K562 (cell line): Measurements from ENCODE around the gene CHPF. TPM values are rescaled to one million over a fixed set of nuclear protein-coding genes. Genes with fewer than 3 reads are reported as not detected.
A peak's percentile ranks its signal among the peaks of the same experiment; 100 is the strongest.

Experiments
- BHLHE40 ChIP-seq: IDR thresholded peaks from 2 replicates; pipeline ENCODE4 v1.6.1; 2011; ENCODE audit warnings: low read length, improper control_type of control experiment
- COPS2 ChIP-seq: fragments of 450-650 bp; conservative IDR thresholded peaks from 2 replicates; pipeline ENCODE4 v1.6.1; 2016; ENCODE audit warnings: mild to moderate bottlenecking, moderate library complexity
- FOXP1 ChIP-seq: sonication (generic); formaldehyde crosslinking; IDR thresholded peaks from 2 replicates; pipeline ENCODE4 v1.8.0; 2022; ENCODE audit warnings: mild to moderate bottlenecking, missing genetic modification reagents
- HEY1 ChIP-seq: fragments of 250-450 bp; sonication (Bioruptor Pico); IDR thresholded peaks from 2 replicates; pipeline ENCODE4 v1.5.0; 2020; ENCODE audit warnings: mild to moderate bottlenecking, moderate library complexity, borderline replicate concordance
- NFYB ChIP-seq: IDR thresholded peaks from 2 replicates; pipeline ENCODE4 v1.6.1; 2011; ENCODE audit warnings: mild to moderate bottlenecking, moderate library complexity; ENCODE audit not compliant: insufficient read length; ENCODE audit errors: extremely low read depth
- NR2F6 ChIP-seq: fragments of 450-650 bp; formaldehyde crosslinking; IDR thresholded peaks from 2 replicates; pipeline ENCODE4 v1.4.0; 2020; ENCODE audit warnings: mild to moderate bottlenecking
- REST ChIP-seq, 2 experiments: fragments of 450-650 bp; formaldehyde crosslinking in 1 of 2; IDR thresholded peaks; 2 replicates each; pipeline versions ENCODE4 v1.4.0 to v1.6.1; 2014 to 2020; ENCODE audit warnings: mild to moderate bottlenecking in 2 of 2, borderline replicate concordance in 1 of 2, low read depth in 1 of 2
- RUNX1 ChIP-seq: sonication (generic); IDR thresholded peaks from 2 replicates; pipeline ENCODE4 v1.6.1; 2016; ENCODE audit warnings: antibody characterized with exemption, low read depth
- SOX6 ChIP-seq: fragments of 450-650 bp; IDR thresholded peaks from 2 replicates; pipeline ENCODE4 v1.6.1; 2014; ENCODE audit warnings: mild to moderate bottlenecking
- TGIF2 ChIP-seq: sonication (generic); formaldehyde crosslinking; IDR thresholded peaks from 2 replicates; pipeline ENCODE4 v1.8.1; 2022; ENCODE audit warnings: mild to moderate bottlenecking, missing genetic modification reagents, moderate library complexity
- ZNF589 ChIP-seq: fragments of 200-800 bp; sonication (Bioruptor generic); IDR thresholded peaks from 2 replicates; pipeline ENCODE4 v1.6.1; 2016; ENCODE audit warnings: low read depth, missing genetic modification characterization, missing compliant biosample characterization
- polyA plus RNA-seq, 8 experiments: library from polyadenylated mRNA; depleted of rRNA in 4 of 8; stranded (reverse) in 5 of 8; unstranded in 3 of 8; fragments of >200 nt; fragmentation: Nextera tagmentation in 2 of 8; fragmentation: Illumina TruSeq in 1 of 8; extraction: Ambion mirVana in 2 of 8; extraction: Trizol in 1 of 8; gene quantifications; 2 replicates each; pipeline versions ENCODE4 v1.2.1 to v1.2.3, GENCODE V29; 2011 to 2014; ENCODE audit warnings: inconsistent platforms in 1 of 8, missing spikeins in 1 of 8
- total RNA-seq, 7 experiments: library from RNA; depleted of rRNA in 6 of 7; stranded (reverse); fragments of >200 nt in 6 of 7; fragmentation: Illumina TruSeq in 2 of 7; extraction: Trizol in 2 of 7; gene quantifications; 2 replicates each; pipeline versions ENCODE4 v1.2.1 to v1.2.3, GENCODE V29; 2011 to 2021; ENCODE audit warnings: low replicate concordance in 1 of 7
- TF ChIP-seq, protein P1 (sequence below), 2 experiments: fragments of 450-650 bp in 1 of 2; sonication (generic) in 1 of 2; formaldehyde crosslinking; conservative IDR thresholded peaks; 2 replicates each; pipeline versions ENCODE4 v1.4.0 to v1.8.1; 2020 to 2022; ENCODE audit warnings: mild to moderate bottlenecking in 1 of 2, missing genetic modification reagents in 1 of 2
- TF ChIP-seq, protein P2 (sequence below): fragments of 250-450 bp; sonication (Bioruptor Pico); IDR thresholded peaks from 2 replicates; pipeline ENCODE4 v1.4.0; 2020; ENCODE audit warnings: mild to moderate bottlenecking, moderate library complexity

Gene CHPF
- total and polyA plus RNA-seq, 9 of the 15 experiments (the other 6 are each of a cell fraction or from before 2014, with no cell fraction given): 0.15 to 57.2 (median 7.9) TPM

DNA sequence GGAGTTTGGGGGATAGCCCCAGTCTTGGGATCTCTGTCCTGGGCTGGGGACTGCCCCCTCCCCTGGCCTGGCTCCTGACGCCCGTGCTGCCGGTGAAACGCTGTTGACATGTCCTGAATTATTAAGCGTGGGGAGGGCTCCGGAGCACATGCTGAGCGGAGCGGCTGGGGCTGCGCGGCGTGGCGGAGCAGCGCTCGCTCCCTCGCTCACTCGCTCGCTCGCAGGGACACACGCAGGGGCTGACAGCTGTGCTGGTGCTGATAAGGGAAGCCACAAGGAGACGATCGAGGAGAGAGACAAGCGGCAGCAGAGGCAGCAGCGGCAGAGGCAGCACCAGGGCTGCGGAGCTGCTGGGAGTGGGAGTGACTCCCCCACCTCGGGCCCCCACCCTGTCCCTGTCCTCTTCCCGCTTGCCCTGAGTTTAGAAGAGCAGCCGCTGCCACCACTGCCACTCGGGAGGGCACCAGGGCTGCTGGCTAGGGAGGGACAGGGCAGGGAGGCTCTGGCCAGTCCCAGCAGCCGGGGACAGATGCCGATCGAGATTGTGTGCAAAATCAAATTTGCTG lies 29.3 kb downstream of the CHPF start, which contains the start of gene ASIC4 (continued):
- TF ChIP-seq REST (IDR thresholded peaks at IDR 0.05; ENCODE audit: borderline replicate concordance) (peak; percentile 36; the same call in 1 of the 2 replicates), REST (CRISPR knock-in tag; IDR thresholded peaks at IDR 0.05; ENCODE audit: low read depth) (no peak), COPS2 (no peak), FOXP1 (CRISPR knock-in tag) (no peak), RUNX1 (peak; percentile 82; the same call in 1 of the 2 replicates), NR2F6 (CRISPR knock-in tag) (no peak), ZNF589 (CRISPR knock-in tag) (peak; percentile 93), NFYB (no peak), BHLHE40 (peak; percentile 95), TGIF2 (CRISPR knock-in tag) (no peak), SOX6 (peak; percentile 91), HEY1 (peak; percentile 81; the same call in 1 of the 2 replicates)
- TF ChIP-seq, protein P1, sequence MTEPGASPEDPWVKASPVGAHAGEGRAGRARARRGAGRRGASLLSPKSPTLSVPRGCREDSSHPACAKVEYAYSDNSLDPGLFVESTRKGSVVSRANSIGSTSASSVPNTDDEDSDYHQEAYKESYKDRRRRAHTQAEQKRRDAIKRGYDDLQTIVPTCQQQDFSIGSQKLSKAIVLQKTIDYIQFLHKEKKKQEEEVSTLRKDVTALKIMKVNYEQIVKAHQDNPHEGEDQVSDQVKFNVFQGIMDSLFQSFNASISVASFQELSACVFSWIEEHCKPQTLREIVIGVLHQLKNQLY (CRISPR knock-in tag; conservative IDR thresholded peaks at IDR 0.05): no peak
- TF ChIP-seq, protein P2, sequence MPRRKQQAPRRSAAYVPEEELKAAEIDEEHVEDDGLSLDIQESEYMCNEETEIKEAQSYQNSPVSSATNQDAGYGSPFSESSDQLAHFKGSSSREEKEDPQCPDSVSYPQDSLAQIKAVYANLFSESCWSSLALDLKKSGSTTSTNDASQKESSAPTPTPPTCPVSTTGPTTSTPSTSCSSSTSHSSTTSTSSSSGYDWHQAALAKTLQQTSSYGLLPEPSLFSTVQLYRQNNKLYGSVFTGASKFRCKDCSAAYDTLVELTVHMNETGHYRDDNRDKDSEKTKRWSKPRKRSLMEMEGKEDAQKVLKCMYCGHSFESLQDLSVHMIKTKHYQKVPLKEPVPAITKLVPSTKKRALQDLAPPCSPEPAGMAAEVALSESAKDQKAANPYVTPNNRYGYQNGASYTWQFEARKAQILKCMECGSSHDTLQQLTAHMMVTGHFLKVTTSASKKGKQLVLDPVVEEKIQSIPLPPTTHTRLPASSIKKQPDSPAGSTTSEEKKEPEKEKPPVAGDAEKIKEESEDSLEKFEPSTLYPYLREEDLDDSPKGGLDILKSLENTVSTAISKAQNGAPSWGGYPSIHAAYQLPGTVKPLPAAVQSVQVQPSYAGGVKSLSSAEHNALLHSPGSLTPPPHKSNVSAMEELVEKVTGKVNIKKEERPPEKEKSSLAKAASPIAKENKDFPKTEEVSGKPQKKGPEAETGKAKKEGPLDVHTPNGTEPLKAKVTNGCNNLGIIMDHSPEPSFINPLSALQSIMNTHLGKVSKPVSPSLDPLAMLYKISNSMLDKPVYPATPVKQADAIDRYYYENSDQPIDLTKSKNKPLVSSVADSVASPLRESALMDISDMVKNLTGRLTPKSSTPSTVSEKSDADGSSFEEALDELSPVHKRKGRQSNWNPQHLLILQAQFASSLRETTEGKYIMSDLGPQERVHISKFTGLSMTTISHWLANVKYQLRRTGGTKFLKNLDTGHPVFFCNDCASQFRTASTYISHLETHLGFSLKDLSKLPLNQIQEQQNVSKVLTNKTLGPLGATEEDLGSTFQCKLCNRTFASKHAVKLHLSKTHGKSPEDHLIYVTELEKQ: no peak
